ENCODE data around the gene RNU11.
"Not testable (repeated sequence)": the region's sequence is repeated elsewhere in the genome, so short reads cannot be mapped to it uniquely, and the experiment has no call there.

Gene RNU11
- 0 to 0.45 (median 0) reads per million in 17 experiments for total RNA-seq

- peak; percentile 94 to 98 (median 97) for DNase-seq
Measured at GRCh38 chr1:28648474-28649198, at the start of gene RNU11. Gene RNU11, plus strand, starts transcription at chr1:28648600.

GRCh38 chr1:28601696-28602095 is 46.7 kb upstream of the RNU11 start:
- DNase-seq = no peak

GRCh38 chr1:28602536-28603439 is 45.6 kb upstream of the RNU11 start:
- DNase-seq = peak; percentile 78 to 86 (median 83)

GRCh38 chr1:28604411-28604810 is 44.0 kb upstream of the RNU11 start:
- no peak for DNase-seq

- DNase-seq = no peak
Measured at GRCh38 chr1:28604962-28605361, 43.4 kb upstream of the RNU11 start.

GRCh38 chr1:28606771-28607170 is 41.6 kb upstream of the RNU11 start:
- no peak for DNase-seq

- no peak for DNase-seq
Measured at GRCh38 chr1:28613175-28613574, 35.2 kb upstream of the RNU11 start.

GRCh38 chr1:28631713-28632112 is 16.7 kb upstream of the RNU11 start:
- DNase-seq = no peak

- no peak for DNase-seq
Measured at GRCh38 chr1:28632560-28632959, 15.8 kb upstream of the RNU11 start.

- peak in 2 of 4 experiments; percentile 14 to 25 for DNase-seq
Measured at GRCh38 chr1:28640766-28641165, 7.6 kb upstream of the RNU11 start.

GRCh38 chr1:28642056-28642846 is 6.1 kb upstream of the RNU11 start:
- peak; percentile 25 to 50 (median 37) for DNase-seq

GRCh38 chr1:28642847-28643635 is 5.4 kb upstream of the RNU11 start, which contains the start of gene TAF12:
Gene TAF12, minus strand, starts transcription at chr1:28643067. Its CDS starts 20,986 bp downstream, at chr1:28622081.
- DNase-seq = peak; percentile 97 to 99 (median 98)

- DNase-seq = no peak
Measured at GRCh38 chr1:28644494-28644893, 3.9 kb upstream of the RNU11 start.

GRCh38 chr1:28645406-28645805 is 3.0 kb upstream of the RNU11 start:
- not testable (repeated sequence) for DNase-seq

GRCh38 chr1:28646040-28646439 is 2.4 kb upstream of the RNU11 start:
- no peak for DNase-seq

GRCh38 chr1:28648008-28648473 is 359 bp upstream of the RNU11 start:
- DNase-seq = peak; percentile 93 to 97 (median 96)

GRCh38 chr1:28653063-28653462 is 4.7 kb downstream of the RNU11 start:
- not testable (repeated sequence) for DNase-seq

GRCh38 chr1:28653870-28654269 is 5.5 kb downstream of the RNU11 start:
- DNase-seq = peak; percentile 26 to 67 (median 60)

GRCh38 chr1:28655448-28656311 is 7.3 kb downstream of the RNU11 start:
- not testable (repeated sequence) for DNase-seq

- no peak for DNase-seq
Measured at GRCh38 chr1:28656335-28656734, 7.9 kb downstream of the RNU11 start.
